Renal pelvis (tissue), 4 donors: ENCODE results near the gene SMPX. TPM values are rescaled to one million over a fixed set of nuclear protein-coding genes. Genes with fewer than 3 reads are reported as not detected.

Experiments
- DNase-seq: peaks from one replicate; pipeline ENCODE4 v3.0.0-alpha.2; 2013
- polyA plus RNA-seq, 3 donors: library from polyadenylated mRNA; unstranded; fragments of 120-200 nt; gene quantifications; one replicate each; pipeline ENCODE4 v1.2.1, GENCODE V29; 2013; ENCODE audit not compliant: insufficient read length in 3 of 3

Gene SMPX
- polyA plus RNA-seq, 3 donors, result 0.19 to 0.57 TPM; not detected in 1

DNA sequence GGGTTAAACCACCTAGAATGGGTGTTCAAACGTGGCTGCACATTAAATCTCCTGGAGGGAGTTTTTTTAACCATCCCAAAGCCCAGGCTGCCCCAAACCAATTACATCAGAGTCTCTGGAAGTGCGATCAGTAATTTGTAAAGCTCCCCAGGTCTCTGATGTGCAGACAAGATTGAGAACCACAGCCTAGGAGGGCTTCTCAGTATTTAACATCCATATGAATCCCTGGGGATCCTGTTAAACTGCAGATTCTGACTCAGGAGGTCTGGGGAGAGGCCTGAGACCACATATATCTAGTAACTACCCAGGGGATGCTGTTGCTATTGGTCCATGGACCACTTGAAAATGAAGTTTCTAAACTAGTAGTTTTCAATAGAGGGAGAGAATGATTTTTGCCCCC lies 42.6 kb downstream of the SMPX start:
- no peak for DNase-seq

DNA sequence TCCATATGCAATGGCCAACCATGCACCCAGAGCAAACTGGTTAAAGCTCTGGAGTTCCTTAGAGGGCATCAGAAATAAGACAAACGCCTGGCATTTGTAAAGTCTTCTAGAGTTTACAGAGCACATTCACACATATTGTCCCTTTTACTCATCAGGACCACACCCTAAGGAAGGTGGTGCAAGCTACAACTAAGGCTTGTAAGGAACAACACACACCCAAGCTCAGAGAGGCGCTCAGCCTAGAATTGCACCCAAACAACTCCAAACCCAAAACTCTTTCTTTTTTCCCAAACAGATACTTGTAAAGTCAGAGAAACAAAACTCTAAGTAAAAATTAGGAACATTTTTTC lies 46.1 kb downstream of the SMPX start:
- DNase-seq, result no peak

DNA sequence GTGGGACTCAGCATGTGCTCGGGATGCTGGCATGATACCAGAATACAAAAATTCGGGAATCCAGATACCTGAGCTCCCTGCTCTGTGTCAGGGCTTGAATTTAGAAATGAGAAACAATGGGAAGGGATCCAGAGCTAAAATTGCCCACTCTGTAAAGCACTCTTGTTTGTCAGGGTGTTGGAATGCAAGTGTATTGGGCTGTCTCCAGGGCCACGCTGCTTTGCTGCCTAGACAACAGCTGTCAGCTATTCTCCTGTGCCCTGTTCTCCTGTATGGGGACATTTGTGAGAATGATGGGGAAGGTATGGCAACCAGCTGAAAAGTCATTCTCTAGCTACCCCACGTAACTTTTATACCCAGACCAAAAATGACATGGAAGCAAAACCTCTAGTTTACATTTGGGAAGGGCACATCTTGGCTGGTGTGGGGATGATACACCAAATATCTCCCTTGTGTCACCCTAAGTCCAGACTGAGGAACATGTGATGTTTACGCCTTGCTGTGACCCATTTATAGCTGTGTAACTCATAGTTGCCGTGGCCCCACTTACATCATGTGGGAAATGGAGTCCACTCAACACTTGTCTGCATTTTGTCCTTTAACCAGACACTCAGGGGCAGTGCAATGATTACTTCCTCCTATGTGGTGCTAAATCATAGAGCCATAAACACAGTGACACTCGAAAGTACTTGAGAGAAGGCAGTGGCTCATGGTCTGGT lies 46.6 kb downstream of the SMPX start:
- DNase-seq, result no peak

DNA sequence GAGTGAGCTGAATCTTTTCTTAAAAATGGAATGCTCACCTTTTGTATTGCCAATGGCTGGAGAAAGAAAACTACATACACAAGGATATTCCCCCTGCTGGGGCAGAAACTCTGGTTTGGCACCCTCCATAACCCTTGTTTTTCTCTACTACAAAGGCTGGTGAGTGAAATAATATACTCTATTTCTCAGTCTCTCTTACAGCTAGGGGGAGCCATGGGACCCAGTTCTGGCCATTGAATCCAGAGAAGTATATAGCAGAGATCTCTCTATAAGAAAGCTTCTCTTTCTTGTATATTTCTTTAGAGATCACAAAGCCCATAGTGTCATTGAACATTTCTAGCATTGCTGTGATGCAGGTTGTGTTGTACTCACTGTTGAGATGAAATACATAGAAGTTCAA lies 49.8 kb downstream of the SMPX start:
- no peak for DNase-seq

DNA sequence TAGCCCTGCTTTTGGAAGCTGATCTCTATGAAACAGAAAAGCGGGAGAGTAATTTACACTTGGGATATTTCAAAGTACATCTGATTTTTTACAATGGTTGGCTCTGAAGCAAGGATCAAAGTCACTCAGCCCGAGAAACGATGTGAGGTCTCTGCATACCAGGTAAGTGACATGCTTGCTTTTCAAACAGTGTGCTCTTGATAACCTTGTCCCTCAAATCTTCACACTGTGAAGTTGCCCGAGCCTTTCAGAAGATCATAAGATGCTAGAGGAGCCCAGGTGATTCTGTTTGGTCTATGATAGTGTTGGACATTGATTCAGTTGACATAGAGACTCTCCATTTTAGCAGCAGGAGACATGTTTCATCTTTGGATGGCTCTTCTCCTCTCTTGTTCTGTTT lies 52.7 kb downstream of the SMPX start:
- DNase-seq, result no peak

DNA sequence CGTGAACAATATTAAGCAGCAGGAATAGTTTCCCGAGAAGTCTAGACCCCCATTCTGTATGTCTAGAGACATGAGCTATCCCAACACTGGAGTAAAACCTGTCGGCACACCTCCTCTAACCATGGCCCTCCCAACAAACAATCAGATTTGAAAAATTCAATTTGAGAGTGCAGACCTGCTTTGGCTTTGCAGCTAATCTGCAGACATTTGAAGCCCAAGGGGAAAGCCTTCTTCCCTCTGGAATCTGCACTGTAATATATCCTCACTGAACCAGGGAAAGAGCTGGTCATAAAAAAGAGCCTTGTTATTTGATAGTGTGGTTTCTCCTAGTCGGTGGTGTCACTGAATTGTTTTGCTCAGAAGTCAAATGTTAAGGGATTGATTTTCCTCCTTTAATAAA lies 55.2 kb downstream of the SMPX start:
- no peak for DNase-seq

DNA sequence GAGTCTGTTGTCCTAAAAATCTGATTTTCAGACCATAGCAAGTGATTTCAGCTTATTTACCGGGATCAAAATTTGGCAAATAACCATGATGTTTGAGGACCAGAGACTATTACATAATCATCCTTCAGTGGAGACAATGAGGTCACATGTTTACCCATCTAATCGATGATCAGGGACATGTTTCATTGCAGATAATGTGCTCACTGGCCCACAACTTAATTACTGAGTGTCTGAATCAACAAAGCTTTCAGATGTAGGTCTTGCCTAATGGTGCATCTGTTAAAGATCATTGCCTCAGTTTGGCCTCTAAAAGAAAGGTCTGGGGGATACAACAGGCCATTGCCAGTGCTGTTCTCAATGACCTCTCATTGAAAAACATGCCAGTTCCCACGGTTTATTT lies 56.9 kb downstream of the SMPX start:
- no peak for DNase-seq

DNA sequence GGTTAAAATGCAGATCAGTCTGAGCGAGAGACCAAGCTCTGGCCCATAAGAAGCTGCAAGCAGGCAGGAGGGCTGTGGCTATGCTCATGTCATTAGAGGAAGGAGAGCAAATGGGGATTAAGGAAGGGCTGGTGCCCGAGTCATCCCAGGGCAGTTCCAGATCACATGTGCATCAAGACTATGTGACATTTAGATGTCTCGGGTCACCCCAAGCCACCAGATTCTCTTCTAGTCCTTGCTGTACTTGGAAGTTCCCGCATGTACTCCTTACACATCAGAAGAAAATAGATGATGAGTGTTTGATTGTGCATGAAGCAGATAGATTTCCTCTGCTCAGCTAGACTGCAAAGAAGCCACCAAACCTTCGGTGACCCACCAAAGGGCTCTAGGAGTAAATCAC lies 57.6 kb downstream of the SMPX start:
- no peak for DNase-seq

DNA sequence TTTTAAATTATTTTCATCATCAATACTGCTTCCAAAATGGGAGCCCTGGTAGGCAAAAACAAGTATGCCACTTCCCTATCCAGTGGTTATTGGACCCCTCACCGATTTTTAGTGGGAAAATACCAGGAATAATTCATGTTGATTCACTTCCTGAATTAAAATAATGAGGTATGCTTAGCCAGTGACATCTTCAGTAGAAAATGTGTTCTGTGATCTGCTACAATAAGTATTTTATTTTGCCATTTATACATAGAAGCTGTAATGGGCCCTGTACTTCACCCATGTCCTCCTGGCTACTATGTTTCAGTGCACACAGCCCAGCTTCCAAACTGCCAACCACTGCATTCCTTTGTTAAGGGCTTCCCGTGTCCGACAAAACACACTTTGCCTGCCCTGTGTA lies 58.8 kb downstream of the SMPX start:
- DNase-seq, result no peak

DNA sequence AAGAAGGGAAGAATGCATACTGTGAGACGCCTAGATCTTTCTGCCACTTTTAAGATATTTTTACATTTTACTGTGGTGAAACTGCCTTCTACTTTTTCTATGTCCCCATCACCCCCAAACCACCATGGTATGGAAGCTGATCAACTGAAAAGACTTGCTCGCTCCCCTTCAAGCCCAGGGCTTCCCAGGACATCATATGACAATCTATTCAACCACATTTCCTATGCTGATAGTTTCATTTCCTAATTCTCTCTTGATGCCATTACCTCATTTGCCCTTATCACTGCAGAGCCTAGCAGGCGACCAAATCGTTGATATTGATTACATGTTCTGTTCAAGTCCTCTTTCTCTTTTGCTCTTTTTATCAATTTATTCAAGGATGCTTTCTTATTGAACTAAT lies 59.6 kb downstream of the SMPX start:
- DNase-seq, result no peak

DNA sequence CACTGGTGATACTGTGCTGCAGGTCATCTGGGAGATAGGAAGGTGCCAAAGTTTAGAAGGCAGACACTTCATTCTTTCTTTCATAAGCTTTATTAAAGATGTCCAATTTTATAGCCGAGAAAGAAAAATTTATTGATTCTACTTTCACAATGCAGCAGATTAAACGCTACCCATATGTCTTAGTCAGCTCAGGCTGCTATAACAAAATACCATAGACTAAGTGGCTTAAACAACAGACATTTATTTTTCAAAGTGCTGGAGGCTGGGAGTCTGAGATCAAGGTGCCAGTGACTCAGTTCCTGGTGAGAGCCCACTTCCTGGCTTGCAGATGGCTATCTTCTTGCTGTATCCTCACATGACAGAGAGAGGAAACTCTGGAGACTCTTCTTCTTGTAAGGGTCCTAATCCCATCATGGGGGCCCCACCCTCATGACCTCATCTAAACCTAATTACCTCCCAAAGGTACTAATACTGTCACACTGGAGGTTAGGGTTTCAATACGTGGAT lies 66.4 kb downstream of the SMPX start:
- DNase-seq, result no peak

DNA sequence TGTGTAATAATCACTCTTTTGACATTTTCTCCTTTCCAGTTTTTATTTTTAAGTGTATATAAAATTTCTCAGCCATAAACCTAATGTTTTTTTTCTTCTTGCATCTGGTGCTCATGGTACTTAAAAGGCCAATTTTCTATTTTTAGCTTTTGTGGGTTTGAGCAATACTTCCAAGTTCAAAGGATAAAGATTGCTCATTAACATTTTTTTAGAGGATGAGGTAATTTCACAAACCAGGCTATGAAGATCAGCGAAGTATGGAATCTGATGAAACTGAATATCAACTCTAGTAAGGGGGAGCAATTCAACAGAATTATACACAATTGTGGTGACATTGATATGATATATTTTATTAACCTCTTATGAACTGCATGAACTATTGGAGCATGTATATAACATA lies 74.0 kb downstream of the SMPX start:
- DNase-seq, result no peak

DNA sequence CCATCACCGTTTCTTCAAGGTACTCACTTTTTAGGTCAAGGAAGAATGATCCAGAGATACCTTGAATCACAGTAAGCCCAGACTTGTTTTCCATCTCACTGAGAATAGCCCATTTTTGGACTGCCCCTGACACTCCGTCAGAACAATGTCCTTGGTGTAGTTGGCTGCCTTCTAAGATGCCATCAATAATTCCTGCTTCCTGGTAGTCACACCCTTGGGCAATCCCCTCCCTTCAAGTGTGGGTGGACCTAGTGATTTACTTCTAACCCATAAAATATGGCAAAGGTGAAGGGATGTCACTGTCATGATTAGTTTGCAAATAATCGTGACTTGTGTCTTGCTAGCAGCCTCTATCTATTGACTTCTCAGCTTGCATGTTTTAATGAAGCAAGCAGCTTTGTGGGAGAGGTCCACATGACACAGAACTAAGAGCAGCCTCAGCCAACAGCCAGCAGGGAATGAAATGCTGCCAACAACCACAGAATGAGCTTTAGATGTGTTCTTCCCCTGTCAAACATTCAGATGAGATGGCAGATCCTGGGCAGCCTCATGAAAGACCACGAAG lies 79.8 kb downstream of the SMPX start:
- no peak for DNase-seq

DNA sequence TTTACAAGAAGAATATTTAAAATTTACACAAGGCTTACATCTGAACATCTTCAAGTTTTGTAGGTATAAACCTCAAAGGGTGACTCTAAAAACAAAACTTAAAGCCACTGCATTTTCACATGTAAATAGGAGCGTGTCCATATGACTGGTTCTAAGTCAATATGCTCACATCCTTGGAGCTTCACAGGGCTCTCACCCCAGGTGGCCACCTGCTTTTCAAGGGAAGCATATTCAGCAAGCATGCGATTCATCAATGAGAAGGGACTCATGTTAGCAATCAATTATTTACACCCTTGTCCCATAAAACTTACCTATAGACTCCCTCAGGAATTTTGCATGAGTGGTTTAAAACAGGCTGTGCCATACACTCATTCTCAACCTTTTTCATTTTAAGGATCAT lies 82.0 kb downstream of the SMPX start:
- no peak for DNase-seq

DNA sequence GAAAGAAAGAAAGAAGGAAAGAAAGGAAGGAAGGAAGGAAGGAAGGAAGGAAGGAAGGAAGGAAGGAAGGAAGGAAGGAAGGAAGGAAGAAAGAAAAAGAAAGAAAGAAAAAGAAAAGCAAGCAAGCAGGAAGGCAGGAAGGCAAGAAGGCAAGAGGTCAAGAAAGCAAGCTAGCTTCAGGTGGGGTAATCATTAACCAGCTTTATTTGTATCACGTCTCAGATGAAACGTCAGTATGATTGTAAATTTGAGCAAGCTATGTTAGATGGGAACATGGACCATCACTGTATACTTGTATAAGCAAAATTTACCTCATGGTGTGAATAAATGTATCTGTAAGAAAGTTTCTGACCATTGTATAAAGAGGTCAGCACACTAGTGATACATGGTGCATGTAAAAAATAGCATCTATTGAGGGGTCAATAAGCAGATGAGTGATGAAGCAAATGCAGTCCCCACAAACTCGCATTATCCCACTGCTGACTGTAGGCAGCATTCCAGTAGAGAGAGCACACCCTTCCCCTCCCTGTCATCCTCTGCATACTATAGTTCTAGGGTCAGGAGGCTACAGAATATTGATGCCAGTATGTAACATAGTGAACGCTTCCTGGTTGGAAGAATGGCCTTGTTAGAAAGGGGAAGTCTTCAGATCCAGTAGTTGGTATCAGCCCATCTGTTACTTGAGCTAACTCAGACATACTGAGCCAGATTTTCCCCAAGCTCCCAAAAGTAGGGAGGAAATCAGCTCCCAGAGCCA lies 83.3 kb downstream of the SMPX start:
- DNase-seq, result no peak

DNA sequence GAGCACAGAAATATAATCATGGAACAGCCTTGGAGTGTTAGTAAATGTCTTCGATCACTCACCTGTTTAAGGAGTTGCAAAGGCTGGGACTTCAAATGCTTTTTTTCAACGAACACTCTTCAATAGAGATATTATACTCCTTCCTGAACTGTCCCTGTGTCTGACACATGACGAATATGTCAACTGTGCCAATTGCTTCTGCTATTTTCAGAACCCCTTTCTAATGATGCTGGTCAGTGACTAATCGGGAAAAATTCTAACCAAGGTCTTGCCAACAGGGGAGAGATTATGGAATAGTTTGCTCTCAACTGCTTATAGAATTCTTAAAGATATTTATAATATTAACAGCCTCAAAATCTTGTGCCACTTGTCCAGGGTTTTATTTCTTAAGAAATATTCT lies 91.2 kb downstream of the SMPX start:
- no peak for DNase-seq

DNA sequence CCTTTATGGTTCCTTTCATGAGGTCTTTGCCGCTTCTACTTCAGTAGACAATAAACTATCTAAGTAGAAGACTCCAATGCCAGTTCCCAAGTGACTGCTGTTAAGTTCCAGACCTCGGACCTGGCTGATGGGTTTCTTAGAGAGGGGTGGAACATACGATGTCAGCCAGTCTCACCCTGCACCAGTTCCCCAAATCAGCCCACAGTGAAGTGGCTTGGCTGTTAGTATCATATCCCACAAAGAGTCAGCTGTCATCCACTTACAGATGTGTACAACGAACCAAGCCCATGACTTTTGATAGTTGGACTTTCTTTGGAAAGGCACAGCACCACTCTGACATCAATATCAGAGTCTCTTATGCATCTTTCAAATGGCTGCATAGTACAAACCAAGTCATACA lies 91.7 kb downstream of the SMPX start:
- no peak for DNase-seq

DNA sequence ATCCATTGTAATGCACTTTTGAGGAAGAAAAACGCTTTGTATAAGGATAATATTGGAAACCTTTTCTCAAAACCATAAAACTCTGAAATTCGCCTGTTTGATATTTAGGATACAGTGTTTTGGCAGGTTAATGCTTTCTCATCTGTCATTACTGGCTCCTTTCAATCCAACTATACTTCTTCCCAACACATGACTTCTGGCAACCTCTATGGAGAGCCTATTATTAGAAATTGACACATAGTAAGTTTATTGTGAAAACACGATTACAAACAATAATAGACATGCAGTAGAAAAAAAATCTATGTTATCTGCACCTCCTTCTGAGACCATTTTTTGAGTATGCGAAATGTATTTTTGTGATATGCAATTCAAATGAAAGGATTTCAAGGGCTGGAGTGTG lies 95.2 kb downstream of the SMPX start:
- DNase-seq, result no peak

DNA sequence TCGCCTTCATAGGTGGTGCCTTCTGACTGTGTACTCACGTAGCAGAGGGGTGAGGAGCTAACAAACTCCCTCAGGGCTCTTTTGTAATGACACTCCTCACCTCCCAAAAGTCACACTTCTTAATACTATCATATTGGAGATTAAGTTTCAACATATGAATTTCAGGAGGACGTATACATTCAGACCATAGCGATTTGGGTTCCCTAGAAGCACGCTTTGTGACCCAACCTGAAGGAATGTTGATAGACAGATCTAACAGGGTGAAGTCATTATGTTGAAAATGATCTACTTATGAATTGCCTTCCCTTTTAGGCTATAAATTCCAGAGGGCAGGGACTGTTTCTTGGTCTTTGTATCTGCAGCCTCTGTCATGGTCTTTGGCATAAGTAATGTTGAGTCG lies 96.6 kb downstream of the SMPX start:
- no peak for DNase-seq

DNA sequence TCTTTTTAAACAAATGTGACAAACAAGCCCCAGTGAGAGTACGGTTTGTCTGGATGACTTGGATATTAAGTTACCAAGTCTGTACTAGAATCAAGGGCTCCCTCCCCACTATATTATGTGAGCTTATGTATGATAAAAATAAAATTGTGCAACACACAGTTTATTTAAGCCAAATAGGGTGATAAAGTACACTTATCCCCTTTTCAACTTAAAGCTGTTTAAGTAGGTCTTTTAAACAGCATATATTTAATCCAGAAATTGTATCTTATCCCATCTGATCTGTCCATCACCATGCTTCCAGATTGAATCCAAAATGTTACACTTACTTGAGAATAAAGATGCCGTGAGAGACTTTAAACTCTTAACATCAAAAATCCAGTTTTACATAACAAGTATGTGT lies 97.8 kb downstream of the SMPX start:
- no peak for DNase-seq

DNA sequence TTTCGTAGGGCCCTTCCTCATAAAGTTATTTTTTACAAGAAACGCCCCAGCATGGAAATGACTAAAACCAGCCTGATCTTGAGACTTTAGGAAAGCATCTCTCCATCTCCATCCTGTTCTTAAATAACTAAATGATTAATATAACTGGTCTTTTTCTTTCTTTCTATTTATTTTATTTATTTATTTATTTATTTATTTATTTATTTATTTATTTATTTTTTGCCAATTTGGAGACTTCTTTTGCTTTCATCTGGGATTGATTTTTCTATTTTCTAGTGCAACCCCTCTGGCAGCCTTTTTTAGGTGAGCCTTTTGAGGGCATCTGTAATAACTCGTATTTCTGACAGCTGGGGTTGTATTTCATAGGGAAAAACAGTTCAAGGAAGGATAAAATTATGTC lies 98.6 kb downstream of the SMPX start:
- DNase-seq, result no peak

DNA sequence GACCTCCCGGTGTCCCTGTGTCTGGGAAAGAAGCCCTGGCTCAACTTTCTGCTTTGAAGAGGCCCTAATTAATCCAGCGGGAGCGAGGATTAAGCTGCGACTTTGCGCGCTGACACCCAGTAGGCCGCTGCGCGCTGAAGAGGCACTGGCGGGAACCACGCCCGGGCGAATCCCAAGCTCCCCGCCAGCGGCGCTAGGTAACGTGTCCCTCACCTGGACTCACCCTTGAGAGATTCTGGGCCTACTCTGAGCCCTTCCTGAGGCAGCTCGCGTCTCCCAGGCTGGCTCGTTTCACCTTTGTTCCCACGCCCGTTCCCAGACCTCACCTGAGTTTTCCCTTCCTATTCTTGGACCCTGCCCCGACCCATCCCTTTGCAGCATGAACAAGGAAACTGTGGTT lies 99.2 kb downstream of the SMPX start:
- no peak for DNase-seq

DNA sequence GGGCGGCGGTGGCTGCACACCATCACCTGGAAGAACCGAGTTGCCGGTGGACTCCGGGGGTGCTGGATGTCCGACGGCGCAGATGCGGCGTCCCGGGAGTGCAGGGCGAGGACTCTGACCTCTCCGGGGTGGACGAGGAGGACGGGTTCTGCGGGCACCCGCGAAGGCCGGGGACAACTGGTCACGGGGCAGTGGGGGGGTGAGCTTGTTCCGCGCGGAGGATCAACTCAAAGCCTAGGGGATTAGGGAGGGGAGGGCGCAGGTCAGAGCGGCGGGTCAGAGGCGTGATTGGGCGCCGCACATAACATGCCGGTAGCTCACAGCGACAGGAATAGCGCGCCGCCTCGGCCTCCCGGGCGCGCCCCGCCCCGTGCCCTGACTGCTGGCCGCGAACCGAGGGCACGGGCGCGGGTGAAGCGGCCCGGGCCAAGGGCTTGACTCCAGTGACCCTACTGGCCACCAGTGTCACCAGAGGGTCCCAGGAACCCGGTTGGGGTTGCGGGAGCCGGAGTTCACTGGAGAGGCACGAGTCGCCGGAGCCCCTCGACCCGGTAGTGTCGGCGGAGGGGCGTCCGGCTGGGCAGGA lies 99.7 kb downstream of the SMPX start, which contains the start of gene KLHL34:
Gene KLHL34 (minus strand): TSS at position 179 of the 586 bp plus-strand sequence. CDS start 542 bp downstream, outside the sequence.
- no peak for DNase-seq
